ENCODE data around the gene SLC4A9.

SLC4A9 gene

GRCh38 chr5:140408750-140409241 lies 48.8 kb downstream of the SLC4A9 start:
- no CpG with 5 or more reads among the region's 4 CpGs for WGBS, 2 donors (ENCODE audit: extremely low coverage in 2 of 2, insufficient read length in 2 of 2, insufficient replicate concordance in 1 of 2)

GRCh38 chr5:140413230-140413629 lies 53.2 kb downstream of the SLC4A9 start:
- Histone ChIP-seq H2AK5ac (ENCODE audit: low read depth, low read length) (no peak overlapping the region), H3K27ac (replicated peaks; ENCODE audit: low read length) (no peak overlapping the region), H3K27me3 (ENCODE audit: control insufficient read depth in 3 of 3, insufficient read depth in 3 of 3, low read depth in 1 of 3, low read length in 3 of 3) (no peaks in the 10 kb centered on the region), H3K18ac (ENCODE audit: low read length) (no peak overlapping the region), H3K4me1 (ENCODE audit: control insufficient read depth in 2 of 2, insufficient read depth in 1 of 2, low read depth in 1 of 2, low read length in 2 of 2) (no peaks in the 10 kb centered on the region), H2BK5ac (ENCODE audit: low read length) (no peak overlapping the region), H3K79me1 (ENCODE audit: low read depth, low read length) (peaks cover 5% of the 10 kb centered on the region), H3K23ac (ENCODE audit: low read depth, low read length, poor library complexity) (no peak overlapping the region), H3K9ac (ENCODE audit: low read depth, low read length, poor library complexity) (no peak overlapping the region), H3K14ac (ENCODE audit: low read length) (no peak overlapping the region), H2BK12ac (ENCODE audit: low read length) (no peak overlapping the region), H3K9me3 (replicated peaks in 1 of 2; ENCODE audit: control insufficient read depth in 2 of 2, insufficient read depth in 1 of 2, low read depth in 1 of 2, low read length in 2 of 2) (peaks cover 0 to 4% of the 10 kb centered on the region in 2 donors), H2BK15ac (ENCODE audit: low read length) (no peak overlapping the region), H2BK120ac (ENCODE audit: low read depth, low read length) (no peak overlapping the region), H3K4ac (ENCODE audit: low read length) (no peak overlapping the region), H4K91ac (ENCODE audit: low read depth, low read length, poor library complexity) (no peak overlapping the region), H4K8ac (ENCODE audit: low read depth, low read length) (no peak overlapping the region), H3K36me3 (replicated peaks in 1 of 2; ENCODE audit: control insufficient read depth in 2 of 2, insufficient read depth in 2 of 2, low read length in 2 of 2) (peaks cover 0 to 67% of the 10 kb centered on the region in 2 donors), H2AFZ (ENCODE audit: low read length) (no peak overlapping the region), H3K4me3 (ENCODE audit: low read length in 2 of 2) (no peak overlapping the region), H3K4me2 (ENCODE audit: insufficient read depth, low read length, poor library complexity, severe bottlenecking) (no peak overlapping the region)
- WGBS, 2 donors (ENCODE audit: extremely low coverage in 2 of 2, insufficient read length in 2 of 2, insufficient replicate concordance in 1 of 2) = 100% methylated on average over 1 of the region's 1 CpG; no CpG with 5 or more reads in 1 of the 2 donors
- no peak for DNase-seq (ENCODE audit: low spot score)

More at GRCh38 chr5:140408750-140409241, 48.8 kb downstream of the SLC4A9 start:
- no peak overlapping the region for H2BK5ac ChIP-seq (ENCODE audit: low read length)
- H2AK5ac ChIP-seq (ENCODE audit: low read depth, low read length) = no peak overlapping the region
- no peak overlapping the region for H3K4me3 ChIP-seq (ENCODE audit: low read length in 2 of 2)
- no peak overlapping the region for H4K8ac ChIP-seq (ENCODE audit: low read depth, low read length)
- H3K18ac ChIP-seq (ENCODE audit: low read length) = no peak overlapping the region
- no peaks in the 10 kb centered on the region for H3K9me3 ChIP-seq (replicated peaks in 1 of 2; ENCODE audit: control insufficient read depth in 2 of 2, insufficient read depth in 1 of 2, low read depth in 1 of 2, low read length in 2 of 2)
- H3K4ac ChIP-seq (ENCODE audit: low read length) = no peak overlapping the region
- H3K4me2 ChIP-seq (ENCODE audit: insufficient read depth, low read length, poor library complexity, severe bottlenecking) = no peak overlapping the region
- no peak overlapping the region for H2AFZ ChIP-seq (ENCODE audit: low read length)
- peaks cover 2 to 81% of the 10 kb centered on the region in 2 donors for H3K36me3 ChIP-seq (replicated peaks in 1 of 2; ENCODE audit: control insufficient read depth in 2 of 2, insufficient read depth in 2 of 2, low read length in 2 of 2)
- H3K27ac ChIP-seq (replicated peaks; ENCODE audit: low read length) = no peak overlapping the region
- no peak overlapping the region for H2BK12ac ChIP-seq (ENCODE audit: low read length)
- no peak overlapping the region for H2BK15ac ChIP-seq (ENCODE audit: low read length)
- no peak overlapping the region for H3K14ac ChIP-seq (ENCODE audit: low read length)
- DNase-seq (ENCODE audit: low spot score) = no peak
- H3K27me3 ChIP-seq (ENCODE audit: control insufficient read depth in 3 of 3, insufficient read depth in 3 of 3, low read depth in 1 of 3, low read length in 3 of 3) = no peaks in the 10 kb centered on the region
- no peak overlapping the region for H4K91ac ChIP-seq (ENCODE audit: low read depth, low read length, poor library complexity)
- no peaks in the 10 kb centered on the region for H3K4me1 ChIP-seq (ENCODE audit: control insufficient read depth in 2 of 2, insufficient read depth in 1 of 2, low read depth in 1 of 2, low read length in 2 of 2)
- H3K23ac ChIP-seq (ENCODE audit: low read depth, low read length, poor library complexity) = no peak overlapping the region
- no peak overlapping the region for H3K9ac ChIP-seq (ENCODE audit: low read depth, low read length, poor library complexity)
- no peak overlapping the region for H2BK120ac ChIP-seq (ENCODE audit: low read depth, low read length)
- peaks cover 4% of the 10 kb centered on the region for H3K79me1 ChIP-seq (ENCODE audit: low read depth, low read length)

GRCh38 chr5:140417235-140417634 lies 57.2 kb downstream of the SLC4A9 start:
- Histone ChIP-seq H3K18ac (ENCODE audit: low read length) (no peak overlapping the region), H3K4me2 (ENCODE audit: insufficient read depth, low read length, poor library complexity, severe bottlenecking) (no peak overlapping the region), H3K23ac (ENCODE audit: low read depth, low read length, poor library complexity) (no peak overlapping the region), H2BK5ac (ENCODE audit: low read length) (no peak overlapping the region), H3K4me3 (ENCODE audit: low read length in 2 of 2) (no peak overlapping the region), H3K9me3 (replicated peaks in 1 of 2; ENCODE audit: control insufficient read depth in 2 of 2, insufficient read depth in 1 of 2, low read depth in 1 of 2, low read length in 2 of 2) (peaks cover 0 to 4% of the 10 kb centered on the region in 2 donors), H2AK5ac (ENCODE audit: low read depth, low read length) (no peak overlapping the region), H4K91ac (ENCODE audit: low read depth, low read length, poor library complexity) (no peak overlapping the region), H3K4ac (ENCODE audit: low read length) (no peak overlapping the region), H2BK15ac (ENCODE audit: low read length) (no peak overlapping the region), H3K9ac (ENCODE audit: low read depth, low read length, poor library complexity) (no peak overlapping the region), H3K27me3 (ENCODE audit: control insufficient read depth in 3 of 3, insufficient read depth in 3 of 3, low read depth in 1 of 3, low read length in 3 of 3) (no peaks in the 10 kb centered on the region), H3K27ac (replicated peaks; ENCODE audit: low read length) (no peak overlapping the region), H2BK12ac (ENCODE audit: low read length) (no peak overlapping the region), H3K14ac (ENCODE audit: low read length) (no peak overlapping the region), H2BK120ac (ENCODE audit: low read depth, low read length) (no peak overlapping the region), H3K4me1 (ENCODE audit: control insufficient read depth in 2 of 2, insufficient read depth in 1 of 2, low read depth in 1 of 2, low read length in 2 of 2) (no peaks in the 10 kb centered on the region), H2AFZ (ENCODE audit: low read length) (no peak overlapping the region), H4K8ac (ENCODE audit: low read depth, low read length) (no peak overlapping the region), H3K79me1 (ENCODE audit: low read depth, low read length) (peaks cover 8% of the 10 kb centered on the region), H3K36me3 (replicated peaks in 1 of 2; ENCODE audit: control insufficient read depth in 2 of 2, insufficient read depth in 2 of 2, low read length in 2 of 2) (peaks cover 2 to 52% of the 10 kb centered on the region in 2 donors)
- DNase-seq (ENCODE audit: low spot score) = no peak
- no CpG with 5 or more reads among the region's 2 CpGs for WGBS, 2 donors (ENCODE audit: extremely low coverage in 2 of 2, insufficient read length in 2 of 2, insufficient replicate concordance in 1 of 2)

GRCh38 chr5:140418862-140419520 lies 59.0 kb downstream of the SLC4A9 start:
- no peak overlapping the region for H4K8ac ChIP-seq (ENCODE audit: low read depth, low read length)
- no peak overlapping the region for H3K4me3 ChIP-seq (ENCODE audit: low read length in 2 of 2)
- H2BK120ac ChIP-seq (ENCODE audit: low read depth, low read length) = no peak overlapping the region
- no peak overlapping the region for H2BK15ac ChIP-seq (ENCODE audit: low read length)
- peaks cover 0 to 4% of the 10 kb centered on the region in 2 donors for H3K9me3 ChIP-seq (replicated peaks in 1 of 2; ENCODE audit: control insufficient read depth in 2 of 2, insufficient read depth in 1 of 2, low read depth in 1 of 2, low read length in 2 of 2)
- H3K36me3 ChIP-seq (replicated peaks in 1 of 2; ENCODE audit: control insufficient read depth in 2 of 2, insufficient read depth in 2 of 2, low read length in 2 of 2) = peaks cover 2 to 35% of the 10 kb centered on the region in 2 donors
- H3K79me1 ChIP-seq (ENCODE audit: low read depth, low read length) = peaks cover 6% of the 10 kb centered on the region
- H3K9ac ChIP-seq (ENCODE audit: low read depth, low read length, poor library complexity) = no peak overlapping the region
- no peak overlapping the region for H2AK5ac ChIP-seq (ENCODE audit: low read depth, low read length)
- no peak overlapping the region for H3K27ac ChIP-seq (replicated peaks; ENCODE audit: low read length)
- no peak overlapping the region for H3K18ac ChIP-seq (ENCODE audit: low read length)
- no peak overlapping the region for H2BK12ac ChIP-seq (ENCODE audit: low read length)
- H3K27me3 ChIP-seq (ENCODE audit: control insufficient read depth in 3 of 3, insufficient read depth in 3 of 3, low read depth in 1 of 3, low read length in 3 of 3) = no peaks in the 10 kb centered on the region
- H3K14ac ChIP-seq (ENCODE audit: low read length) = no peak overlapping the region
- H2AFZ ChIP-seq (ENCODE audit: low read length) = no peak overlapping the region
- DNase-seq (ENCODE audit: low spot score) = no peak
- H3K23ac ChIP-seq (ENCODE audit: low read depth, low read length, poor library complexity) = no peak overlapping the region
- no peak overlapping the region for H4K91ac ChIP-seq (ENCODE audit: low read depth, low read length, poor library complexity)
- no peak overlapping the region for H2BK5ac ChIP-seq (ENCODE audit: low read length)
- no CpG with 5 or more reads among the region's 1 CpG for WGBS, 2 donors (ENCODE audit: extremely low coverage in 2 of 2, insufficient read length in 2 of 2, insufficient replicate concordance in 1 of 2)
- no peak overlapping the region for H3K4me2 ChIP-seq (ENCODE audit: insufficient read depth, low read length, poor library complexity, severe bottlenecking)
- no peaks in the 10 kb centered on the region for H3K4me1 ChIP-seq (ENCODE audit: control insufficient read depth in 2 of 2, insufficient read depth in 1 of 2, low read depth in 1 of 2, low read length in 2 of 2)
- no peak overlapping the region for H3K4ac ChIP-seq (ENCODE audit: low read length)

Measured in neuronal stem cell (in vitro differentiated cells).